GM18909 (cell line): ENCODE results near the gene CEP70.
"Not testable (repeated sequence)": the region's sequence is repeated elsewhere in the genome, so short reads cannot be mapped to it uniquely, and the experiment has no call there.

ENCODE experiments used
- ATAC-seq: cut with Tn5 transposase; IDR thresholded peaks from one replicate; pipeline ENCODE4 v1.9.1; 2021; ENCODE audit warnings: mild to moderate bottlenecking; ENCODE audit not compliant: unreplicated experiment, poor library complexity

Gene CEP70

DNA sequence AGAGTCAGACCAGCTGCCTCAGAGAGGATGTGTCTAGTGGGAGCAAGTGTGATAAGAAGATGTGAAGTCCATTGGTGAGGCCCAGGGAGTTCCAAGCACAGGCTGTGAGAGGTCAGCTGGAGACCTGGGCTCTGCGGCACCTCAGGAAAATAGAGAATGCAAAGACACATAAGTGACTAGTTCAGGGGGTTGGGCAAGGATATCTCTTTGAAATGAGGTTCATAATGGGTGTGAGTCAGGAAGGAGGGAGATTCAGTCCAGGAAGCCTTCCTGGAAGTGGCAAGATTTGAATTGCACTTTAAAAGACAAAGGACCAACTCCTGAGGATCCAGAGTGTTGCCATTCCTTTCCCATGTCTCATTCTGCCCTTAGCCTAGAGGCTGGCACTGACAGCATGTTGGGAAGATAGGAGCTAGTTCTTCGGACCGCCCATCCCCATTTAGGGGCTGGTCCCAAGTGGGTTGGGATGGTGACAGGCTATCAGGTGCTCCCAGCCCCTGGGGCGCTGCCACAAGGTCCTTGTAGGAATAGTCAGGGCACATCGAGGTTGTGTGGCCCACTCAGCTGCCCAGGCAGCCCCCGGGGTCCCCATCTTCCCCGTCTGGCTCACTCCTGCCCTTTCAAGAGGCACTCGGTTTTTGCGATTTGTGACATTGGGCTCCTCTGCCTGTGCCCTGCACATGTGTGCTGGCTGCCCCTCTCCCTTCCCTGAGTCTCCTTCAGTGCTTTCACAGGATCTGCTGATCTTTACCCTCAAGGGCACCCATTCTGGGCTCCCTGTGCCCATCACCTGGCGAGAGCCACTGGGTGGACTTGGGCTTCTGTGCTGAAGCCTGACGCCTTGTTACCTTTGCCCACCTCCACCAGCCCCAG lies 136.0 kb downstream of the CEP70 start:
- no peak for ATAC-seq

DNA sequence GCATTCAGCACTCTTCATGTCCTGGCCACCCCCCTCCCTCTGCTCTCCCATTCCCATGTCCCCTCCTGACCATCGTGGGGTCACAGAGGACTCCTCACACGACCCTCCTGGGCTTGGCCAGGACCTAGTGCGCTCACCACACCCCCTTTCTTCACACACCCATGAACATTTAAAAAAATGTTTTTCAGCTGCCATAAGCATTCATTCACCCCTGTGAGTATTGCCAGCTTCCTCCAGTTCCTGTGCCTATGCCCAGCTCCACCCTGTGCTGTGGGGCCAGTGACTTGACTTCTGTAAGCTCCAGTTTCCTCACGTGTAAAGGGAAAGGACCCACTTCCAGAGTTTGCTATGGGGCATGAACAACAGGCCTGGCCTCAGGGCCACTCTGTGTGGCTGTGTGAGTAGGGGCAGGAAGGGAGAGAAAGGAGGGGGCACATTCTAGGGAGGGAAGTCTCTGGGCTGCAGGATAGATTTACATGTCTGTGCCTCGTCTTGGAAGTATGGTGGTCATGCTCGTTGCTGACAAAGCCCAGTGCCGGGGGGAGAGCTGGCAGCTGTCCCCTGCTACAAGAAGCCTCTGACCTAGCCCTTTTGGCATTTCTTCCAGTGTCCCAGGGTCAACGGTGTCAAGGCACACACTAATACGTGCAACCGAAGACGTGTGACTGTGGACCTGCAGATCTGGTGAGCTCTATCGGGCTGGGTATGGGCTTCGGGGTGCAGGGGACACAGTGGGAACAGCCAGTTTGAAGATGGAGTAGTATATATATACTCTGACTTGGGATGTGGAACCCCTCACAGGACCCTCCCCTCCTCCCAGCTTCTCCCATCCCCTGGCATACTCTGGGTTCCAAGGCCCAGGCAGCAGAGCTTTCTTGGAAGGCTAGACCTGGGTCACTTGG lies 136.8 kb downstream of the CEP70 start:
- no peak for ATAC-seq

DNA sequence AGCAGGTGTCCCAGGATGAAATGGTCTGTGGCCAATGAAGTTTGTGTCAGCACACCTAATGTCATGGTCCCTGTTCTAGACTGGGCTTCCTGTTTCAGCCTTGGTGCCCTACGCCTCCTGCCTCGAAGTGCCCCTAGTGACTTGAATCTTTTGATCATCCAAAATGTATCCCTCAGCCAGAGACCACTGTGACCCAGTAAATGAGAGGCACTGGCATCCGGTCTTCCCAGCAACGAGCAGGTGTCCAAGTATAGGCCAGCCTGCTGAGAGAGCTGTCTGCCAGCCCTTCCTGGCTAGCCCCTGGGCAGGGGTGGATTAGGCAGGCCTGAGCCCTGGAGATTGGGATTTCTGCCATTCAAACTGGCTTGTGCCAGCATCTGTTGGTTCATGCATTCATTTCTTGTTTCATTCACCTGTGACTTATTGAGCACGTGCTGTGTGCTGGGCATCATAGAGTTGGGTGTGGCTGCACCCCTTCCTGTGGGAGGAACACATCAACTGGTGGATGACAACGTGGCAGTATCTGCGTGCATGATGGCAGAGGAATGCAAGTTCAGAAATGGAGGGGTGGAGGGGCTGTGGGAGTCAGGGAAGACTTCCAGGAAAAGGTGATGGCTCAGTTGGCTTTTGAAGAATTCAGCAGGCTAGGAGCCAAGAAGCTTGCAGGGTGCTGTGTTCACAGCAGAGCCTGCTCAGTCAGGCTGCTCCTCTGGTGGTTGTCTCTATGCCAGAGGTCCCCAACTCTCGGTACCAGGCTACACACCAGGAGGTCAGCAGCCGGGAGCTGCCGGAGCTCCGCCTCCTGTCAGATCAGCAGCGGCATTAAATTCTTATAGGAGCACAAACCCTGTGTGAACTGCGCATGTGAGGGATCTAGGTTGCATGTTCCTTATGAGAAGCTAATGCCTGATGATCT lies 138.0 kb downstream of the CEP70 start:
- no peak for ATAC-seq

DNA sequence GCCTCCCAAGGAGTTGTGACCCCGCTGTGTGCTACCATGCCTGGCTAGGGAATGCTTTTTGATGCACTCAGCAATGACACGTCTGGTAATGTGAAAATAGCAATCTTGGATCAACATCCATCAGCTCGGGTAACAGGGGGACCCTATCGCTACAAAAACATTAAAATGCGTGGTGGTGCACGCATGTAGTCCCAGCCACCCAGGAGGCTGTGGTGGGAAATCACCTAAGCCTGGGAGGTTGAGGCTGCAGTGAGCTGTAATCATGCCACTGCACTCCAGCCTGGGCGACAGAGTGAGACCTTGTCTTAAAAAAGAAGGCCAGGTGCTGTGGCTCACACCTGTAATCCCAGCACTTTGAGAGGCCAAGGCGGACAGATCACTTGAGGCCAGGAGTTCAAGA lies 140.1 kb downstream of the CEP70 start:
- not testable (repeated sequence) for ATAC-seq

DNA sequence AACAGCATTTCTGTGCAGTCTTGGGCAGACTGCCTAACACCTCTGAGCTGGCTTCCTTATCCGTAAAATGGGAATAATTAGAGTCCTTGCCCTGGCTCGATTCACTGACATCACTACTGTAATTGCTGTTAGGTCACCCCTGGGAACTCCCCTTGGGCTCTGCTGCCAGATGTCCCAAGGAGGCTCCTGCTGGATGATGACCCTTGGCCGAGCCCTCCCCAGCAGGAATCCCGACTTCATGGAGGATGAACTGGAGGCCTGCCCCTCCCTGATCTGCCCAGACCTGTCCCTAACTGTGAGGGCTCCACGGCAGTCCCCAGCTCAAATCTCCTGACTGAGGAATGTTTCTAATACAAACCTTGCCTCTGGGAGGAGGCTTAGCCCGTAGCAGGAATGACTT lies 141.6 kb downstream of the CEP70 start:
- no peak for ATAC-seq

DNA sequence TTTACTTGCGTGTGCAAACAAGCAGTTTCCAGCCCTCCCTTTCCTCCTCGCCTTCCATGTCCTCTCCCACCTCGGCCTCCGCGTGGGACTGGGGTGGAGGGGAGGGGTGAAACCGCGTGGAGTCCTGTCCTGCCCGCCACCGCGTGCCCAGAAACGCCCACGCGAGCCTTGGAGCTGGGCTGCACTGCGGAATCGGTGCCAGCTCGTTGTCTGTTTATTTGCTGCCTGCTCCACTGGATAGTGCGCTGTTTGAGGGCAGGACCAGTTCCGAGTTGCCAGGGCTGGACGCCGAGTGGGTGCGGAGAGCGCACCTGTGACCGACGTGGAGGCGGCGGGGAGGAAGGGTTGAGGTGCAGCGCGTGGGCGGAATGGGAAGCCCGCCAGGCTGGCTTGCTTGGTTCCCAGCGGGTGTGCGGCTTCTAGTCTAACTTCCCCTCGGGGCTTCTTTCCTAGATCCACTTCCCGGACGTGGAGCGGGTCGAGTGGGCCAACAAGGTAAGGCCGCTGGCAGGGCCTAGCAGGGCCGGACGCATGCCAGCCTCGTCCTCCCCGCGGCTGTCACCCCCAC lies 142.4 kb downstream of the CEP70 start:
- ATAC-seq = no peak

DNA sequence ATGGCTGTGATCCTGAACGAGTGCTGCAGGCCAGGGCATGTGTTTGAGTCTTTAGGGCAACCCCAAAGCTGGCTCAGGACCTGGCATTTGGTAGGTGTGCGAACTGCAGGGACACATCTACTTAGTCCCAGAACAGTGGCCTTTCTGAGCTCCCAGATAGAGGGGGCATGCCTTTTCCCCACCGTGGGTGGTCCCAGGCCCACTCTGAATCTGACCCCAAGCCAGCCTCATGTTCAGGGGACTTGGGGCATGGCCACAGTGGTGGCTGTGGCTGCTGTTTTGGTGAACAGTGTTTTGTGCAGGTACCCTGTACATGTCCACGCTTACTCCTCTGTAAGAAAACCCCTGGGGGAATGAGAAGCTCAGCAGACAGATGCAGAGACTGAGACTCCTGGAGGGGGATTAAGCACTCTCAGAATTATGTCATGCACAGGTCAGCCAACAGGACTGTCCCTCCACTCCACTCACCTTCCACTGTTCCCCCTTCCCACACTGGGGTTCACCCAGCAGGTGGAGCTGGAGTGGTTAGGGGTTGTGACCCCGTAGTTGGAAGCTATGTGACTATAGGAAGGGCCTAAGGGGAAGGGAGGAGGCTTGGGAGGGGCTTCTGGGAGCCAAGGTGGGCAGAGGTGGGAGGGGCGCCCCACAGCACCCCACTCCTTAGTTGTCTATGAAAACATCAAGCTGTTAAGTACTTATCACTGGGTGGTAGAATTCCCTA lies 143.2 kb downstream of the CEP70 start:
- ATAC-seq = no peak

DNA sequence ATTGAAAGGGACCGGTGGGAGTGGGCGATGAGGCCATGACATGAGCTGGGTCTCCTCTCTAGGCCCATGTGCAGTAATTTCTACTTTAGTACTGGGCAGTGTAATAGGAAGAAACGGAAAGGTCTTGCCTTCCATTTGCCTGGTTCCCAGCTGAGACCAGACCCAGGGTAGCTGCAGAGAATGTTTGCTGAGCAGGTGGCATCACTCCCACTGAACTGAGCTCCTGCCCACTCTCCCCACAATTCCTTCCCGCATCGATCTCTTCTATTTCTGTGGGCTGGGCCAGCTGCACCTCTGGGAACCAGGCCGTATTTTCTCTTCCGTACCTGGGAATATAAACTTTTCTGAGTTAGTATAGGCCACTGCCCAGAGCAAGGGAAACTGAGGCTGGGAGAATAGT lies 143.9 kb downstream of the CEP70 start:
- ATAC-seq = no peak

DNA sequence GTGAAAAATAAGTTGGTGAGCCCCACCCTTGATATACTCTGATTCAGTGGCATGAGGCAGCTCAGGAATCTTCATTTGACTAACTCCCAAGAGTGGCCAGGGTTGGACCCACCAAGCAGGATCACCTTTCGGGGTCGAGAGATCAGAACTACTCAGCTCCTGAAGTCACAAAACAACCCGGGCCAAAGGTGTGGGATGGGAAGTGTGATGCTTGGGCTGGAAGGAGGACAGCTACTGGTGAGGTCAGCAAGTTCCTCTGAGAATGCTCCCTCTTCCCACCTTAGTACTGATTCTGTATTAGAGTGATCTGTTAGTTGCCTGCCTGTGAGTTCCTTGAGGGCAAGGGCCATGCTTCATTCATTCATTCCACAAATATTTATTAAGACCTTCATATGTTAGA lies 144.6 kb downstream of the CEP70 start:
- ATAC-seq = no peak

DNA sequence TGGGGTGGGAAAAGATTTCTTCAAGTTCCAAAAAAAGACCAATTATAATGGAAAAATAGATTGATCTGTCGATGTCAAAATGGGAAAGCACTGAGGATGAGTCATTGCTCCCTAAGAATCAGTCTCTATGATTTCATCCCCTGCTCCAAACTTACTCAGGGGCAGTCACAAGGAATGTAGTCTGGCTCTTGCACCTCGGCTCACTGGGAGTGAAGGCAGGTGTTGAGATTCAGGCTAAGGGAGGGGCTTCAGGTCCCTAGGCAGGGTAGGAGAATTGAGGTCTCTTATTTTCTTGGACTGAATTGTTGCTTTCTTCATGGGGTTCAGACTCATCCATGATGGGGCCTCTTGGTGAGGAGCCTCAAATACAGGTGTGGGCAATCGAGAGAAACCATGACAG lies 145.4 kb downstream of the CEP70 start:
- no peak for ATAC-seq

DNA sequence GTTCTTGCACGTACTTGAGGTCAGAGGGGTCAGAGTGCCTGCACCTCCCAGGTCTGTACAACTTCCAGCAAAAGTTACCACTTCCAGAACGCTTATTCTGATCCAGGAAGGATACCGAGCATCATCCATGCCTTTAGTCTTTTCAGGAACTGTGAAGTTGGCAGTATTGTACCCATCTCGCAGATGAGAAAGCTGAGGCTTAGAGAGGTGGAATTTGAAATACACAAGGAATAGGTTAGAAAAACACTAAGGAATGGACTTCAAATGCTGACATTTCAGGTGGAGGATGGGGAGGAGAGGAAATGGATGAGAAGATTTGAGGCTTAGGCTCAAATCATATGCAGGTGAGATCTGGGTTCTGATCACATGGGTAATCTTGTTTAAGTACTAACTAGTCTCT lies 148.4 kb downstream of the CEP70 start:
- no peak for ATAC-seq

DNA sequence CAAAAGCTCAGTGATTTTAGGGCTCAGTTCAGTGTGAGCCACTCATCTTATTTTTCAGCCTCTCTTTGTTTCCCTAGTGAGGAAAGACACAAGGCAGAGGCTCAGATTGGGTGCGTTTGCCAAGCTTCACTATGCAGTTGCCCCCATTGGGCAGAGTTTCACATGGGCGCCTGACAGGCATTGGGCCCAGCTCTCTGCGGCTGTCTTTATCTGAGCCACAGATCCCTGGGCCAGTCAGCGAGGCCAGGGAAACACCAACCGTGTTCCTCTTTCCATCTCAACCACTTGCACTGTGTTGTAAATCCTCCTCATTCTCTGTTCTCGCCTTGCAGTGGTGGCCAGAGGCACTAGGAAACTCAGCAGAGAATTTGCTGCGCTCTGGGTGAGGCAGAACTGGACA lies 148.8 kb downstream of the CEP70 start:
- ATAC-seq = no peak
